ENCODE measurements around the gene GSTM2.

The GSTM2 gene

DNA sequence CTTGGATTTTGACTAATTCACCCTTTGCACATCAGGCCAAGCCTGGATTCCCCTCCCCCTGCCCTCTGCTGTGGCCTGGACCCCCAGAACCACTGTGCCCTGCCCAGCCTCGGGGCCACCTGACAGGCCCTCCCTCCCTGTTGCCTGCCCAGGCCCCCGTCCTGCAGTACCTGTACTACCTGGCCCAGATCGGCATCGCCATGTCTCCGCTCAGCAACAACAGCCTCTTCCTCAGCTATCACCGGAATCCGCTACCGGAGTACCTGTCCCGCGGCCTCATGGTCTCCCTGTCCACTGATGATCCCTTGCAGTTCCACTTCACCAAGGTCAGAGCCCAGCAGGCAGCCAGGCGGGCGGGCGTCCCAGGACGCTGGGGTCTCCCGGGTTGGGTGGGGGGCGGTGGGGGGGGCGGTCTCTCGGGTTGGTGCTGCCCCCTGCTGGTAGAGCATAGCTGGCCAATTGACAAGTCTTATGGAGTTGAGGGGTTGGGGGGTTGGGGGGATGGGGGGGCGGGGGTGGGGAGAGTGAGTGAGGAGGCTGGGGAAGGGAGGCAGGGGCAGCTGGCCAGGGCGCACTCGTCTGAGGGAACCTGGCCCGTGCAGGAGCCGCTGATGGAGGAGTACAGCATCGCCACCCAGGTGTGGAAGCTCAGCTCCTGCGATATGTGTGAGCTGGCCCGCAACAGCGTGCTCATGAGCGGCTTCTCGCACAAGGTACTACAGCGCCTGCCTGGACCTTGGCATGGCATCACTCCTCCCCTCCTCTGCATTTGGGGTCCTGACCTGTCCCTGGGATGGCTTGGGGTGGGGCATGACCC is 37.6 kb upstream of the GSTM2 start:
- DNase-seq (ENCODE audit: low read depth) = no peak
- TF ChIP-seq, protein P1, sequence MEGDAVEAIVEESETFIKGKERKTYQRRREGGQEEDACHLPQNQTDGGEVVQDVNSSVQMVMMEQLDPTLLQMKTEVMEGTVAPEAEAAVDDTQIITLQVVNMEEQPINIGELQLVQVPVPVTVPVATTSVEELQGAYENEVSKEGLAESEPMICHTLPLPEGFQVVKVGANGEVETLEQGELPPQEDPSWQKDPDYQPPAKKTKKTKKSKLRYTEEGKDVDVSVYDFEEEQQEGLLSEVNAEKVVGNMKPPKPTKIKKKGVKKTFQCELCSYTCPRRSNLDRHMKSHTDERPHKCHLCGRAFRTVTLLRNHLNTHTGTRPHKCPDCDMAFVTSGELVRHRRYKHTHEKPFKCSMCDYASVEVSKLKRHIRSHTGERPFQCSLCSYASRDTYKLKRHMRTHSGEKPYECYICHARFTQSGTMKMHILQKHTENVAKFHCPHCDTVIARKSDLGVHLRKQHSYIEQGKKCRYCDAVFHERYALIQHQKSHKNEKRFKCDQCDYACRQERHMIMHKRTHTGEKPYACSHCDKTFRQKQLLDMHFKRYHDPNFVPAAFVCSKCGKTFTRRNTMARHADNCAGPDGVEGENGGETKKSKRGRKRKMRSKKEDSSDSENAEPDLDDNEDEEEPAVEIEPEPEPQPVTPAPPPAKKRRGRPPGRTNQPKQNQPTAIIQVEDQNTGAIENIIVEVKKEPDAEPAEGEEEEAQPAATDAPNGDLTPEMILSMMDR (IDR thresholded peaks at IDR 0.05; ENCODE audit: insufficient read depth, low read depth, low read length, missing control alignments) = peak; percentile 9
- no peak overlapping the region for H3K4me3 ChIP-seq (ENCODE audit: low read depth, low read length)

DNA sequence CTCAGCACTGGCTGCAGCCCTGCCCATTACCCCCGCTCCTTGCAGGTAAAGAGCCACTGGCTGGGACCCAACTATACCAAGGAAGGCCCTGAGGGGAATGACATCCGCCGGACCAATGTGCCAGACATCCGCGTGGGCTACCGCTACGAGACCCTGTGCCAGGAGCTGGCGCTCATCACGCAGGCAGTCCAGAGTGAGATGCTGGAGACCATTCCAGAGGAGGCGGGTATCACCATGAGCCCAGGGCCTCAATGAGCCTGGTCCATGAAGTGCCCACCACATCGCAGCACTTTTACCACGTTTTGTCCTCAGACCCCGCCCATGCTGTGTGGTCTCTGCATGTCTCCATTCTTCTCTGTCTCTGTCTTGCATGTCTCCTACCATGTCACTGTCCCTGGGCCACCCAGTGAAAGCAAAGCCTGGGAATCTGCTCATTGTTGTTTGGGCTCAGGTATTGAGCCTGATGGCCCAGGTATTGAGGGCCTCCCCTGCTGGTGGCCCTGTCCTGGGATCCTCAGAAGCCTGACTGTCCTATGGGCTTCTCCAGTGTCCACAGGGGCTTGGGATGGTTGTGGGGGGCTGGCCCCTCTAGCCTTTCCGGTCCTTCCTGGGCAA is 36.9 kb upstream of the GSTM2 start:
- TF ChIP-seq, protein P1 (IDR thresholded peaks at IDR 0.05; ENCODE audit: insufficient read depth, low read depth, low read length, missing control alignments) = no peak
- no peak overlapping the region for H3K4me3 ChIP-seq (ENCODE audit: low read depth, low read length)
- DNase-seq (ENCODE audit: low read depth) = no peak

DNA sequence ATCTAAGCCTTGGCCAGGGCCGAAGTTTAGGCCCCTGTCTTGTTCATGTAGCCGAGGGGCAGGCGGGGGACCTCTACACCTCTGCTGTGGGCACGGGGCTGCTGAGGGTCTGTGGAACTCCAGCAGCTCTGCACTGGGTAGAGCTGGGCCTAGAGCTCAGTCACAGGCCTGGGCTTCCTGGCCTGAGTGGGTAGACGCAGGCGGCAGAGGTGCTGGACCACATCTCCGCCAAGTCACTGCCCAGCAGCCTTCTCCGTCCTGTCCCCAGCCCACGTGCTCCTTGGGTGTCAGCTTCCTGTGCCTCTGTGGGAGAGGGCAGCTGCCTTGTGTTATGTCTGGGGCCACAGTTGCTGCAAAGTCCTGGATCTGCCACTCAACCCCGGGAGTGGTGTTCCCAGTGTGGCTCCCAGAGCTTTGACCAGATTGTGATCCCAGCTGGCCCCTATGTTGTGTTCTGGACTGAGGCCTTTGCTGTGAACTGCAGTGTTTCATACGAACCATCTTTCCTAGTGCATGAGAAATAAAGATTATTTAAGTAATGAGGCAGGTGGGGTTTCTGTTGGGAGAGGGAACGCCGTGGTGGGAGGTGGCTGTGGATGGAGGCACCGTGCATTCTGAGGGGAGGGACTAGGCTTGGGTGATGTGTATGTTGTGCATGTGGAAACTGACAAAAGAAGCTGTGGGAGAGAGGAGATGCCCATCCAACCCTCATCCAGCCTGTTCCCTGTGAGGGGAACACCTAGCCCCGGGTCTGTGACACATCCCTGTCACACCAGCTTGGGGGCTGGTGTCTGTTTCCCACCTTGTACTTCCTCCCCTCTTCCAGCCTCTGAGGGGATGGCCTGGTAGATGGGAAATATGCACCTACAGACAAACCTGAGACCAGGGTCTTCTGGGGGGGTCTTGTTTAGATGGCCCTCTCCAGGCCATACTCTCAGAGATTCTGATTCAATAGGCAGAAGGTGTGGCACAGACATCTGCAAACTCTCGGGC is 36.0 kb upstream of the GSTM2 start:
- TF ChIP-seq, protein P1 (IDR thresholded peaks at IDR 0.05; ENCODE audit: insufficient read depth, low read depth, low read length, missing control alignments) = no peak
- no peak for DNase-seq (ENCODE audit: low read depth)
- H3K4me3 ChIP-seq (ENCODE audit: low read depth, low read length) = no peak overlapping the region

DNA sequence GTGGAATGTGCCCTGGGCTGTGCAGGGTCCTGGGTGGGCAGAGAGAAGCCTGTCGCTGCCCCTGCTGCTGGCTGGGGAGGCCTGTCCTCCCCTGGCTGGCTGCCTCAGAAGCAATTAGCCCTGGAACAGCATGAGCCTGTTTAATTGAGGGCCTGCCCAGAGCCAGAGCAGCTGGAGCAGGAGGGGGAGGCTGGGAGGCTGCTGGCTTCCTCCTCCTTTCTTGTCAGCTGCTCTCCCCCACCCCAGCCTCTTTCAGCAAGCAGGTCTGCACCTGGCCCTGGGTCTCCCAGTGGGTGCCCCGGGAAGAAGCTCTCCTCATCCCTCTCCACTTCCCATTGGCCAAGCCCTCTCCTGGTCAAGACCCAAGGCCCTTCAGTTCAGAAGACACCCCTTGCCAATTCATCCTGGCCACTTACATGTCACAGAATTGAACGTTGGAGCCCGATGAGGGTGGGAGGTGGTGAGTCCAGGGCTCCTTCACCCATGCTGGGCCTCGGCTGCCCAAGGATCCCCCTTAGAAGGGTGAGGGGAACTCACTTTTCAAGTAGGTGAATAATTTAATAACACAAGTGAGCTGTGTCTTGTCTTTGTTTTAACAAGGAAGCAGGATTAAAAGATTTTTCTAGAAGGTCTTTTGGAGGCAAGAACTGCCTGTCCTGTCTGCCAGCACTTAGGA is 35.0 kb upstream of the GSTM2 start:
- no peak overlapping the region for H3K4me3 ChIP-seq (ENCODE audit: low read depth, low read length)
- no peak for DNase-seq (ENCODE audit: low read depth)
- TF ChIP-seq, protein P1 (IDR thresholded peaks at IDR 0.05; ENCODE audit: insufficient read depth, low read depth, low read length, missing control alignments) = no peak

DNA sequence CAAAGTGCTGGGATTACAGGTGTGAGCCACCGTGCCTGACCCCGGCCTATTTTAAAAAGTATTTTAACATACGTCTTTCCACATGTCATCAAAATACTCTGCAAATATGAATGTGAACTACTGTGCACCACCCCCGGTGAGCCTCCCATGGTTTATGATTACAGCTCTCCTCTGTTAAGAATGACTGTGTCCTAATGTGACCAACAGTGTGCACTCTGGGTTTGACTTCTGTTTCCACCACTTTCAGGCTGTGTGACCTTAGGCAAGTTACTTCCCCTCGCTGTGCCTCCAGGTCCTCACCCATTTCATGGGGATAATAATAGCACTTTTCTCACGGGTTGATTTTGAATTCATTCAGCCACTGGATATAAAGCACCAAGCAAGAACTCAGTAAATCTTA is 33.6 kb upstream of the GSTM2 start:
- TF ChIP-seq, protein P1 (IDR thresholded peaks at IDR 0.05; ENCODE audit: insufficient read depth, low read depth, low read length, missing control alignments) = no peak
- peak; percentile 56 for DNase-seq (ENCODE audit: low read depth)
- H3K4me3 ChIP-seq (ENCODE audit: low read depth, low read length) = no peak overlapping the region
